Loucy (cell line): Measurements from ENCODE around the gene MYH9.
"Not testable (repeated sequence)": the region's sequence is repeated elsewhere in the genome, so short reads cannot be mapped to it uniquely, and the experiment has no call there.

Experiments used
- CTCF ChIP-seq: fragments of 200-600 bp; sonication (generic); conservative IDR thresholded peaks from 2 replicates; pipeline ENCODE4 v1.5.1; 2014; ENCODE audit warnings: mild to moderate bottlenecking, antibody characterized with exemption, low read length
- EZH2phosphoT487 ChIP-seq: fragments of 200-600 bp; IDR thresholded peaks from 2 replicates; pipeline ENCODE4 v1.6.1; 2018; ENCODE audit warnings: antibody characterized with exemption, mild to moderate bottlenecking, moderate library complexity, borderline replicate concordance

- TF ChIP-seq CTCF, EZH2phosphoT487: not testable (repeated sequence)
These were observed 40.2 kb upstream of the MYH9 start for GRCh38 chr22:36427952-36428351.
